IPS-15b (cell line): ENCODE measurements around the gene HAUS6.
"Not testable (repeated sequence)": the region's sequence is repeated elsewhere in the genome, so short reads cannot be mapped to it uniquely, and the experiment has no call there.

ENCODE experiments used
- H3K27me3 ChIP-seq: one replicate; pipeline ENCODE4 v1.6.1; 2013; ENCODE audit warnings: low read length; ENCODE audit not compliant: control insufficient read depth, insufficient read depth
- H3K36me3 ChIP-seq: one replicate; pipeline ENCODE4 v1.6.1; 2013; ENCODE audit warnings: low read length; ENCODE audit not compliant: control insufficient read depth, insufficient read depth
- H3K4me1 ChIP-seq: one replicate; pipeline ENCODE4 v1.6.1; 2013; ENCODE audit warnings: mild to moderate bottlenecking, low read length; ENCODE audit not compliant: control insufficient read depth, insufficient read depth
- H3K4me3 ChIP-seq: one replicate; pipeline ENCODE4 v1.5.1; 2013; ENCODE audit warnings: low read depth, low read length
- H3K9ac ChIP-seq: one replicate; pipeline ENCODE4 v1.6.1; 2013; ENCODE audit warnings: low read depth, mild to moderate bottlenecking, low read length
- H3K9me3 ChIP-seq: one replicate; pipeline ENCODE4 v1.6.1; 2013; ENCODE audit warnings: mild to moderate bottlenecking, low read length; ENCODE audit not compliant: control insufficient read depth, insufficient read depth

Gene HAUS6

DNA sequence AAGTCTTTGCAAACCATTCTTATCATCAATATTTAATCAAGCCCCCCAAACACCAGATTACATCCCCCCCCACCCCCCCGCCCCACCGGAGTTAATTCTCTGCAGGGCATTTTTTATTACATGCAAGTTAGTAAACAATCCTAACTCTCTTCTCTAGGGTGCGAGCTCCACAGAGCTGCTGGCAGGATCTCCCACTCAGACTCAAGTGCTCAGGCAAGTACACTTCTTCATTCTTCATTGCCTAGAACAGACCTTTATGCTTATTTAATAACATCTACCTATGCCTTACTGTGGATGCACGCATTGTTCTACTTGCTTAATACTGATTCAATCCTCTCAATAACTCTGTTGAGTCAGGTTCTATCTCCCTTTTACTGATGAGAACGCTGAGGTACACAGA lies 79.6 kb downstream of the HAUS6 start:
- H3K36me3 ChIP-seq, result no peaks in the 10 kb centered on the region
- no peak overlapping the region for H3K9ac ChIP-seq
- H3K4me3 ChIP-seq, result no peak overlapping the region
- no peaks in the 10 kb centered on the region for H3K4me1 ChIP-seq
- no peaks in the 10 kb centered on the region for H3K27me3 ChIP-seq
- H3K9me3 ChIP-seq, result no peaks in the 10 kb centered on the region

DNA sequence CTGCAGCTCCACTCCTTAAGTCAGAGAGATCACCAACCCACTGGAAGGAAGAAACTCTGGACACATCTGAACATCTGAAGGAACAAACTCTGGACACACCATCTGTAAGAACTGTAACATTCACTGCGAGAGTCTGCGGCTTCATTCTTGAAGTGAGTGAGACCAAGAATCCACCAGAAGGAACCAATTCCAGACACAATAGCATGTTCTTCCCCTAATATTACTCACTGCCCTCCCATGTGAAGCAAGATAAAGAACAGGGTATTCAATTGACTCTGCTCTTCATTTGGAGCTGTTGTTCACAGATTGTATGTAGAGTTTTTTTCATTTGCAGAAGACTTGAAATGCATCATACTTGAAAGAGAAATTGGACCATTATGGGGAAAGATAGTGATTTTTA lies 80.5 kb downstream of the HAUS6 start:
- Histone ChIP-seq H3K4me3 (no peak overlapping the region), H3K9me3 (no peaks in the 10 kb centered on the region), H3K9ac (no peak overlapping the region), H3K36me3 (no peaks in the 10 kb centered on the region), H3K4me1 (no peaks in the 10 kb centered on the region), H3K27me3 (no peaks in the 10 kb centered on the region)

DNA sequence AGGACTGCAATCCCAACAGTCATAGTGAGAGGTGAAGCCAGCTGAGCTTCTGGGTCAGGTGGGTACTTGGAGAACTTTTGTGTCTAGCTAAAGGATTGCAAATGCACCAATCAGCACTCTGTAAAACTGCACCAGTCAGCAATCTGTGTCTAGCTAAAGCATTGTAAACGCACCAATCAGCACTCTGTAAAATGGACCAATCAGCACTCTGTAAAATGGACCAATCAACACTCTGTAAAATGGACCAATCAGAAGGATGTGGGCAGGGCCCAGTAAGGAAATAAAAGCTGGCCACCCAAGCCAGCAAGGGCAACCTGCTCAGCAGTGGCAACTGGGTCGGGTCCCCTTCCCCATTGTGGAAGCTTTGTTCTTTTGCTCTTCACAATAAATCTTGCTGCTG lies 81.1 kb downstream of the HAUS6 start:
- not testable (repeated sequence) for H3K9ac ChIP-seq, H3K4me3 ChIP-seq, H3K4me1 ChIP-seq, H3K9me3 ChIP-seq, H3K36me3 ChIP-seq, H3K27me3 ChIP-seq

DNA sequence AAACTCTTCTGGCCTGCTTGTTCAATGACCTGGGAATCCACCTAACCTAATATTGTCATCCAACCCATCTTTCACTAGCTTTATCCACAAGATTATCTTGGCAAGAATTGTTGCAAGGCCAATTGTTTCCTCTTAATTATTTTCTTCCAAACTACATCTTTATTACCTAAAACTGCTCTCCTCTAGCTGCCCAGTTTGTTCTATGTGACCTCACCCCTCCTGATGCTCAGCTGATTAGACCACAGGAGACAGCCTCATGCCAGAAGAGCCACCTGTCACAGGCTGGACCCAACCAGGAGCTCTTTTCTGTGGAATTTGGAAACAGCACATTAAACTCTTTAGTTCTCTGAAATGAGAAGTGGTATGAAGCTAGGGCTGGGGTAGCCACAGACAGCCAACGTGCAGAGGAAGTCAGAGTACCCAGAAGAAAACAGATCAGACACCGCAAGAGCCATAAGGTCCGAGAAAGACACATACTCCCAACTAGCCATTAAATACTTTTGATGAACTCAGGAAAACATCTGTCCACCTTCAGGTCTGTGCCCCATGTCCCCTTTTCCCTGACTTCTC lies 81.7 kb downstream of the HAUS6 start:
- H3K4me1 ChIP-seq, result no peaks in the 10 kb centered on the region
- no peak overlapping the region for H3K4me3 ChIP-seq
- H3K9me3 ChIP-seq, result no peaks in the 10 kb centered on the region
- H3K9ac ChIP-seq, result no peak overlapping the region
- no peaks in the 10 kb centered on the region for H3K36me3 ChIP-seq
- H3K27me3 ChIP-seq, result no peaks in the 10 kb centered on the region

DNA sequence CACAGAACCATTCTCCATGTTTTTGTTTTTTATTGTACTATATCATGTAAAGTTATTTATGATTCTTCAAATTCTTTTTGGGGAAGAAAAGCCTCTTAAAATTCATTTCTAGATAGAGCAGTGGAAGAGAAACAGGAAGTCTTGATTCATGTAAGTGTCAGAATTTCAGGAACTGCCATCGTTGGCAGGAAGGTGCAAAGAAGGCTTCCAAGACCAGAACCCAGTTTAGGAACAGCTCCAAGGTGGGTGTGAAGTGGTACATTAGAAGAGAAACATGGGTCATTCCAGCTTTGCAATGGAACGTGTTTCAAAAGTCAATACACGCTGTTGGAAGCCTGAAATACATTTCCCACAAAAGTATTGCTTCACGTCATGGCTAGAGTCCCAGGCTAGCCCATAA lies 84.5 kb downstream of the HAUS6 start:
- H3K9me3 ChIP-seq, result no peaks in the 10 kb centered on the region
- H3K9ac ChIP-seq, result no peak overlapping the region
- no peaks in the 10 kb centered on the region for H3K36me3 ChIP-seq

DNA sequence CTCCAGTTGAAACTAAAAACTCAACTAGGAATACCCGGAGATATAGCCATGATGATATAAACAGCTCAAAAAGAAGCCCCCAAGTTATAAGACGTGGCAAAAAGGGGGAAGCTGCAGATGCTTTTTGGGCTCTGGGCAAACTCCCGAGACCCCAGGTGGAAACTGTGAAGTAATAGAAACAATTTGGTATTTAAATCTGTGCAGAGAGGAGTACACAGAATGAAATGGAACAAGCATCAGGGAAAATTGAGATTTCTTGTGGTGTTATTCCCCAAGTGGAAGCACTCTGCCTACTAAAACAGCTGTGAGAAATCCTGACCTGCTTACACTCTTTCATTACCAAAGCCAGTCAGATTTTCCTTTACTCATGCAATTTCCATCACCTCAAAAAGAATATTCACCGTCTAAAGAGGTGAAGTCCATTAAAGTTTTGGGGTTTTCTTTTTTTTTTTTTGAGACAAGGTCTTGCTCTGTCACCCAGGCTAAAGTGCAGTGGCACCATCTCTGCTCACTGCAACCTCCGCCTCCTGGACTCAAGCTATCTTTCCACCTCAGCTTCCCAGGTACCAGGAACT lies 93.2 kb downstream of the HAUS6 start:
- H3K36me3 ChIP-seq, result no peaks in the 10 kb centered on the region
- H3K4me1 ChIP-seq, result peaks cover 4% of the 10 kb centered on the region
- H3K27me3 ChIP-seq, result no peaks in the 10 kb centered on the region
- H3K4me3 ChIP-seq, result no peak overlapping the region
- H3K9me3 ChIP-seq, result no peaks in the 10 kb centered on the region
- no peak overlapping the region for H3K9ac ChIP-seq

More for the DNA sequence above, 84.5 kb downstream of the HAUS6 start:
- Histone ChIP-seq H3K4me1 (no peaks in the 10 kb centered on the region), H3K27me3 (no peaks in the 10 kb centered on the region), H3K4me3 (no peak overlapping the region)
